ENCODE data around the gene ETV6.

- TF ChIP-seq, protein P1, sequence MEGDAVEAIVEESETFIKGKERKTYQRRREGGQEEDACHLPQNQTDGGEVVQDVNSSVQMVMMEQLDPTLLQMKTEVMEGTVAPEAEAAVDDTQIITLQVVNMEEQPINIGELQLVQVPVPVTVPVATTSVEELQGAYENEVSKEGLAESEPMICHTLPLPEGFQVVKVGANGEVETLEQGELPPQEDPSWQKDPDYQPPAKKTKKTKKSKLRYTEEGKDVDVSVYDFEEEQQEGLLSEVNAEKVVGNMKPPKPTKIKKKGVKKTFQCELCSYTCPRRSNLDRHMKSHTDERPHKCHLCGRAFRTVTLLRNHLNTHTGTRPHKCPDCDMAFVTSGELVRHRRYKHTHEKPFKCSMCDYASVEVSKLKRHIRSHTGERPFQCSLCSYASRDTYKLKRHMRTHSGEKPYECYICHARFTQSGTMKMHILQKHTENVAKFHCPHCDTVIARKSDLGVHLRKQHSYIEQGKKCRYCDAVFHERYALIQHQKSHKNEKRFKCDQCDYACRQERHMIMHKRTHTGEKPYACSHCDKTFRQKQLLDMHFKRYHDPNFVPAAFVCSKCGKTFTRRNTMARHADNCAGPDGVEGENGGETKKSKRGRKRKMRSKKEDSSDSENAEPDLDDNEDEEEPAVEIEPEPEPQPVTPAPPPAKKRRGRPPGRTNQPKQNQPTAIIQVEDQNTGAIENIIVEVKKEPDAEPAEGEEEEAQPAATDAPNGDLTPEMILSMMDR (IDR thresholded peaks at IDR 0.05), result peak in 1 of 3 experiments; percentile 2
- TF ChIP-seq POLR2A (IDR thresholded peaks at IDR 0.05), result no peak
Measured at GRCh38 chr12:11812586-11813437, 163.3 kb downstream of the ETV6 start.

Data from vagina (tissue), 2 donors.